GM21529 (cell line): ENCODE data around the gene ZFP36L2.

ENCODE experiments used
- ATAC-seq: cut with Tn5 transposase; IDR thresholded peaks from one replicate; pipeline ENCODE4 v1.9.1; 2021; ENCODE audit not compliant: unreplicated experiment

The ZFP36L2 gene

GRCh38 chr2:43210467-43211303, 15.7 kb downstream of the ZFP36L2 start:
- no peak for ATAC-seq

GRCh38 chr2:43210125-43210466, 16.3 kb downstream of the ZFP36L2 start:
- no peak for ATAC-seq

GRCh38 chr2:43209204-43209717, 17.1 kb downstream of the ZFP36L2 start:
- no peak for ATAC-seq

GRCh38 chr2:43207553-43208300, 18.7 kb downstream of the ZFP36L2 start:
- no peak for ATAC-seq

- ATAC-seq: no peak
These were observed 19.8 kb downstream of the ZFP36L2 start for GRCh38 chr2:43206602-43207001.

GRCh38 chr2:43203373-43203772, 23.0 kb downstream of the ZFP36L2 start:
- no peak for ATAC-seq

GRCh38 chr2:43202289-43202688, 24.1 kb downstream of the ZFP36L2 start:
- ATAC-seq: no peak

GRCh38 chr2:43201497-43201896, 24.9 kb downstream of the ZFP36L2 start:
- ATAC-seq: no peak

GRCh38 chr2:43201016-43201415, 25.4 kb downstream of the ZFP36L2 start:
- ATAC-seq: no peak

GRCh38 chr2:43199492-43200488, 26.6 kb downstream of the ZFP36L2 start:
- no peak for ATAC-seq

GRCh38 chr2:43198263-43198662, 28.1 kb downstream of the ZFP36L2 start:
- no peak for ATAC-seq

- ATAC-seq: no peak
These were observed 28.9 kb downstream of the ZFP36L2 start for GRCh38 chr2:43197588-43197896.

GRCh38 chr2:43196768-43197587, 29.4 kb downstream of the ZFP36L2 start:
- no peak for ATAC-seq

- peak; percentile 52 for ATAC-seq
These were observed 32.1 kb downstream of the ZFP36L2 start for GRCh38 chr2:43194121-43194869.

GRCh38 chr2:43193652-43194120, 32.7 kb downstream of the ZFP36L2 start:
- no peak for ATAC-seq

- ATAC-seq: no peak
These were observed 33.4 kb downstream of the ZFP36L2 start for GRCh38 chr2:43192744-43193651.

- ATAC-seq: no peak
These were observed 34.4 kb downstream of the ZFP36L2 start for GRCh38 chr2:43191947-43192516.
